Suprapubic skin (tissue), 3 donors: ENCODE measurements around the gene SPAG16.

Source experiments
- CTCF ChIP-seq, 2 donors: fragments of 200-600 bp in 1 of 2; fragments of 450-650 bp in 1 of 2; sonication (generic) in 1 of 2; IDR thresholded peaks; one replicate each; pipeline ENCODE4 v1.5.1; 2016 to 2019; ENCODE audit warnings: antibody characterized with exemption in 2 of 2, mild to moderate bottlenecking in 1 of 2, moderate library complexity in 1 of 2
- EP300 ChIP-seq: sonication (generic); formaldehyde crosslinking; IDR thresholded peaks from one replicate; pipeline ENCODE4 v1.6.1; 2017; ENCODE audit warnings: antibody characterized with exemption

DNA sequence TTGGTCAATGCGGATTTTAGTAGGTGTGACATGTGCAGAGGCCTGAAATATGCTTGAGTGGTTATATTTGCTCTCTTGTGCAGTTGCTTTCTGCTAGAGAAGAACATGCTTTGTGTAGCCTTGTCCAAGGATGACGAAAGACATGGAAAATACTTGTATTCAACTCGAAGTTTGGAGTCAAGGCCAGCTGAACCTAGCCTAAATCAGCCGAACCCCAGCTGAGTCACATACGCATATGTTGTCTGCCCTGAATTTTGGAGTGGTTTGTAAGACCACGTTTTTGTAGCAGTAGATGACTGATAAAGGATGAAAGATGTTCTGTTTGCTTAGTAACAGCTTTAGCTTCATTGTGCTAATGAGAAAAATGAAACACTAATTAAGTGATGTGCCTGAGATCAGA, 22.5 kb upstream of the SPAG16 start:
- TF ChIP-seq CTCF (IDR thresholded peaks at IDR 0.05), result no peak
- TF ChIP-seq EP300, result no peak
